Spleen (tissue), 11 donors: ENCODE measurements around the gene MMD2. TPM values are rescaled to one million over a fixed set of nuclear protein-coding genes. Genes with fewer than 3 reads are reported as not detected.
A peak's percentile ranks its signal among the peaks of the same experiment; 100 is the strongest.

Experiments used
- DNase-seq: peaks from one replicate; pipeline ENCODE4 v3.0.0-alpha.2; 2020
- H3K27ac ChIP-seq, 8 donors: fragments of 200-600 bp; sonication (generic) in 7 of 8; 1 replicate in 4 of 8; 2 replicates in 4 of 8; pipeline versions ENCODE4 v1.5.0 to v1.8.0; 2016 to 2021; ENCODE audit warnings: inconsistent platforms in 4 of 8, mild to moderate bottlenecking in 4 of 8, moderate library complexity in 1 of 8
- H3K27me3 ChIP-seq, 7 donors: fragments of 200-600 bp; sonication (generic) in 6 of 7; replicated peaks in 1 of 7; 1 replicate in 4 of 7; 2 replicates in 3 of 7; pipeline versions ENCODE4 v1.5.0 to v1.8.0; 2016 to 2021; ENCODE audit warnings: inconsistent platforms in 3 of 7, mild to moderate bottlenecking in 1 of 7
- H3K36me3 ChIP-seq, 6 donors: fragments of 200-600 bp; sonication (generic) in 5 of 6; 1 replicate in 4 of 6; 2 replicates in 2 of 6; pipeline versions ENCODE4 v1.5.0 to v1.8.0; 2016 to 2021; ENCODE audit warnings: inconsistent platforms in 2 of 6
- H3K4me1 ChIP-seq, 6 donors: fragments of 200-600 bp; sonication (generic) in 5 of 6; 1 replicate in 3 of 6; 2 replicates in 3 of 6; pipeline versions ENCODE4 v1.5.0 to v1.8.0; 2016 to 2021; ENCODE audit warnings: inconsistent platforms in 3 of 6
- H3K4me3 ChIP-seq, 8 donors: fragments of 200-600 bp; sonication (generic) in 7 of 8; 1 replicate in 4 of 8; 2 replicates in 4 of 8; pipeline versions ENCODE4 v1.5.0 to v1.8.0; 2016 to 2021; ENCODE audit warnings: inconsistent platforms in 4 of 8, mild to moderate bottlenecking in 4 of 8, moderate library complexity in 2 of 8
- H3K9me3 ChIP-seq, 8 donors: fragments of 200-600 bp; sonication (generic) in 7 of 8; 1 replicate in 4 of 8; 2 replicates in 4 of 8; pipeline versions ENCODE4 v1.5.0 to v1.8.0; 2016 to 2021; ENCODE audit warnings: inconsistent platforms in 4 of 8
- CTCF ChIP-seq, 11 experiments: fragments of 200-600 bp in 7 of 11; fragments of 450-650 bp in 4 of 11; sonication (generic) in 4 of 11; IDR thresholded peaks in 8 of 11; conservative IDR thresholded peaks in 3 of 11; 1 replicate in 7 of 11; 2 replicates in 4 of 11; pipeline versions ENCODE4 v1.4.0 to v1.8.0; 2016 to 2021; ENCODE audit warnings: antibody characterized with exemption in 11 of 11, inconsistent platforms in 4 of 11, mild to moderate bottlenecking in 1 of 11
- POLR2A ChIP-seq, 3 donors: fragments of 450-650 bp; IDR thresholded peaks; one replicate each; pipeline ENCODE4 v1.5.1; 2017; ENCODE audit warnings: antibody characterized with exemption in 3 of 3, mild to moderate bottlenecking in 1 of 3
- POLR2AphosphoS5 ChIP-seq, 3 donors: sonication (generic); formaldehyde crosslinking; IDR thresholded peaks; one replicate each; pipeline ENCODE4 v1.5.1; 2017; ENCODE audit warnings: antibody characterized with exemption in 3 of 3
- WGBS, 5 donors: extraction: QIAGEN DNeasy Blood & Tissue Kit in 3 of 5; methylation state at CpG; one replicate each; pipeline versions ENCODE4 v1.1.5 to v1.1.7; 2013 to 2018; 5-methylcytosine and 5-hydroxymethylcytosine counted together
- intact Hi-C: fragments of 100-400 bp; cut with DNase I; formaldehyde crosslinking; loops from one replicate; pipeline ENCODE4 v1.15.0; 2023; ENCODE audit warnings: low total_unique reads
- polyA plus RNA-seq, 3 donors: library from polyadenylated mRNA; stranded (reverse); fragments of 200-250 nt; gene quantifications; one replicate each; pipeline ENCODE4 v1.2.1, GENCODE V29; 2013
- total RNA-seq, 7 donors: library from RNA; depleted of rRNA in 3 of 7; stranded (reverse); fragments of >200 nt in 3 of 7; fragmentation: NEBNext Ultra II Directional in 4 of 7; extraction: Animal tissue kit (Norgen Biotek cat#: 25700) in 4 of 7; gene quantifications; one replicate each; pipeline versions ENCODE4 v1.1.0 to v1.2.1, GENCODE V29; 2016 to 2021
- donor health status: healthy with polysubstance abuse.
- donor health status: DM: no; HTN: no; CAD: no; lungs with moderate emphysema.
- donor health status: DM: no; HTN: no; CAD: no.
- donor health status: Bipolar disorder and iron deficiency.
- donor health status: healthy.
- donor health status: DM: no; HTN: no; CAD: no.
- donor health status: DM: yes; HTN: yes; CAD: no.

Gene MMD2
- total and polyA plus RNA-seq, 10 donors: not detected

- 19 to 34% (median 23%) methylated on average over 43 to 46 of the region's 46 CpGs for WGBS, 5 donors
- intact Hi-C loops: no loop called here
Observed at GRCh38 chr7:4861673-4862072, 97.3 kb downstream of the MMD2 start, which contains the start of gene PAPOLB. PAPOLB (minus strand) TSS chr7:4862030; CDS start chr7:4861810, 220 bp downstream.

GRCh38 chr7:4861227-4861626, 97.8 kb downstream of the MMD2 start:
- peak overlapping the region in 5 of 8 donors; percentile 3 to 65 (median 47) for H3K27ac ChIP-seq
- intact Hi-C loops: no loop called here
- WGBS, 5 donors: 75 to 83% (median 78%) methylated on average over 11 of the region's 11 CpGs
- DNase-seq: no peak
- peaks cover 0 to 14% (median 0%) of the 10 kb centered on the region in 8 donors for H3K9me3 ChIP-seq
- H3K4me1 ChIP-seq: peaks cover 0 to 6% (median 0%) of the 10 kb centered on the region in 6 donors
- no peaks in the 10 kb centered on the region for H3K36me3 ChIP-seq
- peak overlapping the region in 5 of 8 donors; percentile 10 to 61 (median 33) for H3K4me3 ChIP-seq
- TF ChIP-seq CTCF (IDR thresholded peaks at IDR 0.05 in 8 of 11, conservative IDR thresholded peaks at IDR 0.05 in 3 of 11): no peak
- no peak for TF ChIP-seq POLR2A (IDR thresholded peaks at IDR 0.05)
- no peak for TF ChIP-seq POLR2AphosphoS5 (IDR thresholded peaks at IDR 0.05)
- H3K27me3 ChIP-seq: peaks cover 0 to 50% (median 13%) of the 10 kb centered on the region in 7 donors

More at GRCh38 chr7:4861673-4862072, 97.3 kb downstream of the MMD2 start, which contains the start of gene PAPOLB:
- TF ChIP-seq CTCF (IDR thresholded peaks at IDR 0.05 in 8 of 11, conservative IDR thresholded peaks at IDR 0.05 in 3 of 11) (no peak), POLR2A (IDR thresholded peaks at IDR 0.05) (no peak), POLR2AphosphoS5 (IDR thresholded peaks at IDR 0.05) (peak in 1 of 3 donors; percentile 74)
- H3K27me3 ChIP-seq: peaks cover 0 to 54% (median 13%) of the 10 kb centered on the region in 7 donors
- H3K4me3 ChIP-seq: peak within 1 kb of the TSS in 6 of 8 donors; percentile 10 to 61 (median 31)
- DNase-seq: no peak
- peak within 1 kb of the TSS in 5 of 8 donors; percentile 3 to 65 (median 47) for H3K27ac ChIP-seq
- H3K4me1 ChIP-seq: peaks cover 0 to 6% (median 0%) of the 10 kb centered on the region in 6 donors
- peaks cover 0 to 14% (median 0%) of the 10 kb centered on the region in 8 donors for H3K9me3 ChIP-seq
- no peaks in the 10 kb centered on the region for H3K36me3 ChIP-seq

- no peak overlapping the region for H3K27ac ChIP-seq
- H3K27me3 ChIP-seq: peaks cover 0 to 22% (median 6%) of the 10 kb centered on the region in 7 donors
- intact Hi-C loops: no loop called here
- WGBS, 5 donors: 53 to 66% (median 62%) methylated on average over 3 of the region's 3 CpGs
- no peak for DNase-seq
- H3K4me1 ChIP-seq: peaks cover 0 to 6% (median 0%) of the 10 kb centered on the region in 6 donors
- peaks cover 0 to 11% (median under 1%) of the 10 kb centered on the region in 8 donors for H3K9me3 ChIP-seq
- no peak for TF ChIP-seq POLR2A (IDR thresholded peaks at IDR 0.05)
- TF ChIP-seq CTCF (IDR thresholded peaks at IDR 0.05 in 8 of 11, conservative IDR thresholded peaks at IDR 0.05 in 3 of 11): no peak
- TF ChIP-seq POLR2AphosphoS5 (IDR thresholded peaks at IDR 0.05): no peak
- H3K36me3 ChIP-seq: no peaks in the 10 kb centered on the region
- H3K4me3 ChIP-seq: no peak overlapping the region
Observed at GRCh38 chr7:4857189-4857588, 101.8 kb downstream of the MMD2 start.

- no peak overlapping the region for H3K4me3 ChIP-seq
- peaks cover 0 to 11% (median 6%) of the 10 kb centered on the region in 8 donors for H3K9me3 ChIP-seq
- no peaks in the 10 kb centered on the region for H3K4me1 ChIP-seq
- TF ChIP-seq CTCF (IDR thresholded peaks at IDR 0.05 in 8 of 11, conservative IDR thresholded peaks at IDR 0.05 in 3 of 11) (no peak), POLR2AphosphoS5 (IDR thresholded peaks at IDR 0.05) (no peak)
- H3K27me3 ChIP-seq: peaks cover 0 to 15% (median under 1%) of the 10 kb centered on the region in 7 donors
- no peak overlapping the region for H3K27ac ChIP-seq
- intact Hi-C loops: no loop called here
- H3K36me3 ChIP-seq: no peaks in the 10 kb centered on the region
- no peak for DNase-seq
- 80 to 87% (median 85%) methylated on average over 10 of the region's 10 CpGs for WGBS, 5 donors
Observed at GRCh38 chr7:4856336-4857057, 102.5 kb downstream of the MMD2 start.
